Measurements from ENCODE around the gene EXOSC6. TPM values are rescaled to one million over a fixed set of nuclear protein-coding genes. Genes with fewer than 3 reads are reported as not detected.
A peak's percentile ranks its signal among the peaks of the same experiment; 100 is the strongest.
"Not testable (repeated sequence)": the region's sequence is repeated elsewhere in the genome, so short reads cannot be mapped to it uniquely, and the experiment has no call there.

The EXOSC6 gene
- total RNA-seq, 1 experiment from 2014 or later, result 19.3 TPM

DNA sequence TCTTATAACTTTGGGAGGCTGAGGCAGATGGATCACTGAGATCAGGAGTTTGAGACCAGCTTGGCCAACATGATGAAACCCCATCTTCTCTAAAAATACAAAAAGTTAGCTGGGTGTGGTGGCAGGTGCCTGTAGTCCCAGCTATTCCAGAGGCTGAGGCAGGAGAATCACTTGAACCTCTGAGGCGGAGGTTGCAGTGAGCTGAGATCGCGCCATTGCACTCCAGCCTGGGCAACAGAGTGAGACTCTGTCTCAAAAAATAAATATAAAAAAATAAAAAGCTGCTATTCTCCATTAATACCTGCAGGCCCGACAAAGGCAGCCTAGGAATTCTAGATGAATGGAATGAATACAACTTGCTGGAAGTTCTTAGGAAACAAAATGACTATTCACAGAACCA is 2.0 kb downstream of the EXOSC6 start:
- H3K4me3 ChIP-seq (ENCODE audit: low read depth in 2 of 2, low read length in 2 of 2), result peak overlapping the region; percentile 45 to 50; a peak in 3 of 4 replicates
- H3K36me3 ChIP-seq (ENCODE audit: control insufficient read depth, insufficient read depth, low read length); H3K9me3 ChIP-seq (ENCODE audit: control insufficient read depth, insufficient read depth, low read depth, low read length); BruUV-seq (replicated peaks); H3K27me3 ChIP-seq (ENCODE audit: control insufficient read depth, insufficient read depth, low read length); CTCF ChIA-PET; DNase-seq (ENCODE audit: low read depth, low spot score); ATAC-seq; intact Hi-C loops (cut with micrococcal nuclease; ENCODE audit: unreplicated experiment); POLR2A ChIA-PET; H3K27ac ChIP-seq (ENCODE audit: low read length); in situ Hi-C loops (cut with HindIII; ENCODE audit: low pct_unique_long_range_greater_than_20kb, low sequenced_read_pairs); H3K4me1 ChIP-seq (ENCODE audit: control insufficient read depth, insufficient read depth, low read length): not testable (repeated sequence)

DNA sequence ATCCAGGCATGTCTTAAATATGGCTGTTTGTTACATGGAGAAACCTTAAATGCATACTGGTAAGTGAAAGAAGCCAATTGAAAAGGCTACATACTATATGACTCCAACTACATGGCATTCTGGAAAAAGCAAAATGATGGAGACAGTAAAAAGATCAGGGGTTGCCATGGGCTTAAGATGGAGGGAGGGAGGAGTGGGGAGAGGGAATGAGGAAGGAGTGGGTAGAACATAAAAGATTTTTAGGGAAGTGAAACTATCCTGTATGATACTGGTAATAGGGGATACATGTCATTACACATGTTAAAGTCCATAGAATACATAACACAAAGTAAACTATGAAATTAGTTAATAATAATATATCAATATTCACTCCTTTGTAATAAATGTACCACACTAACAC is 13.0 kb downstream of the EXOSC6 start:
- ATAC-seq; intact Hi-C loops (cut with micrococcal nuclease; ENCODE audit: unreplicated experiment); H3K4me1 ChIP-seq (ENCODE audit: control insufficient read depth, insufficient read depth, low read length); H3K36me3 ChIP-seq (ENCODE audit: control insufficient read depth, insufficient read depth, low read length); H3K27ac ChIP-seq (ENCODE audit: low read length); BruUV-seq (replicated peaks); H3K4me3 ChIP-seq (ENCODE audit: low read depth in 2 of 2, low read length in 2 of 2); POLR2A ChIA-PET; H3K27me3 ChIP-seq (ENCODE audit: control insufficient read depth, insufficient read depth, low read length); DNase-seq (ENCODE audit: low read depth, low spot score); in situ Hi-C loops (cut with HindIII; ENCODE audit: low pct_unique_long_range_greater_than_20kb, low sequenced_read_pairs); H3K9me3 ChIP-seq (ENCODE audit: control insufficient read depth, insufficient read depth, low read depth, low read length); CTCF ChIA-PET: not testable (repeated sequence)

DNA sequence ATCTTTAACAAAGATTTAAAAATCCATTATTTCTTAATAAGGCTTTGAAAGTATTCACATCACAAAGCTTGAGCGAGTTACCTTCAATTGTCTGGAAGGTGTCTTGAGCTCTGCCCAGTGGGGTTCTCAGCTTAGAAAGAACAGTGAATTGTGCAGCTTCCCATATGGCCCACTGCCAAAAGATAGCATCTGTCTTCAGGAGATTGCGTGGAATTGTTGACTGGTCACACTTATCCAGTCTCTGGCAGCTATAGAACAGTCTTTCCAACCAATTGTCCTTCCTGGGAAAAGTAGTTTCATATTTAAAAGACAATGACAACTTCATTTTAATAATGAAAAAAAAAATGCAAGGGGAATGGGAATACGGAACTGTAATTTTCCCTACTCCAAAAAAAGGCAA is 19.9 kb downstream of the EXOSC6 start:
- H3K36me3 ChIP-seq (ENCODE audit: control insufficient read depth, insufficient read depth, low read length); H3K4me1 ChIP-seq (ENCODE audit: control insufficient read depth, insufficient read depth, low read length); ATAC-seq; POLR2A ChIA-PET; intact Hi-C loops (cut with micrococcal nuclease; ENCODE audit: unreplicated experiment); in situ Hi-C loops (cut with HindIII; ENCODE audit: low pct_unique_long_range_greater_than_20kb, low sequenced_read_pairs); H3K4me3 ChIP-seq (ENCODE audit: low read depth in 2 of 2, low read length in 2 of 2); CTCF ChIA-PET; H3K27ac ChIP-seq (ENCODE audit: low read length); DNase-seq (ENCODE audit: low read depth, low spot score); H3K27me3 ChIP-seq (ENCODE audit: control insufficient read depth, insufficient read depth, low read length); H3K9me3 ChIP-seq (ENCODE audit: control insufficient read depth, insufficient read depth, low read depth, low read length); BruUV-seq (replicated peaks): not testable (repeated sequence)

- ATAC-seq; H3K4me1 ChIP-seq (ENCODE audit: control insufficient read depth, insufficient read depth, low read length); intact Hi-C loops (cut with micrococcal nuclease; ENCODE audit: unreplicated experiment); H3K4me3 ChIP-seq (ENCODE audit: low read depth in 2 of 2, low read length in 2 of 2); H3K9me3 ChIP-seq (ENCODE audit: control insufficient read depth, insufficient read depth, low read depth, low read length); CTCF ChIA-PET; in situ Hi-C loops (cut with HindIII; ENCODE audit: low pct_unique_long_range_greater_than_20kb, low sequenced_read_pairs); H3K36me3 ChIP-seq (ENCODE audit: control insufficient read depth, insufficient read depth, low read length); H3K27ac ChIP-seq (ENCODE audit: low read length); POLR2A ChIA-PET; DNase-seq (ENCODE audit: low read depth, low spot score); H3K27me3 ChIP-seq (ENCODE audit: control insufficient read depth, insufficient read depth, low read length): not testable (repeated sequence)
- BruUV-seq (replicated peaks), result TSS peak; percentile 52
These were observed 25.7 kb downstream of the EXOSC6 start for GRCh38 chr16:70226024-70226423.

DNA sequence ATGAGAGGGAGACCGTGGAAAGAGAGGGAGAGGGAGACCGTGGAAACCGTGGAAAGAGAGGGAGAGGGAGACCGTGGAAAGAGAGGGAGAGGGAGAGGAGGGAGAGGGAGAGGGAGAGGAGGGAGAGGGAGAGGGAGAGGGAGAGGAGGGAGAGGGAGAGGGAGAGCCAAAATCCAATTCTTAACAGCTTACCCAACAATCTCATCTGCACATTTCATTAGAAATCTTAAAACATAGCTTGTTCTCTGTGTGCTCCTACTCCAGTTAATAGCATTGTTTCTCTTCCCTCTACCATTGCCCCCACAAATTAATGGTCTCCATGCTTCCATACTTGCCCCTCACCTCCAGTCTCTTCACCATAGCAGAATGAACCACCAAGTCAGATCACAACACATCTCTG is 26.3 kb downstream of the EXOSC6 start:
- DNase-seq (ENCODE audit: low read depth, low spot score); intact Hi-C loops (cut with micrococcal nuclease; ENCODE audit: unreplicated experiment); H3K9me3 ChIP-seq (ENCODE audit: control insufficient read depth, insufficient read depth, low read depth, low read length); POLR2A ChIA-PET; H3K36me3 ChIP-seq (ENCODE audit: control insufficient read depth, insufficient read depth, low read length); in situ Hi-C loops (cut with HindIII; ENCODE audit: low pct_unique_long_range_greater_than_20kb, low sequenced_read_pairs); H3K27me3 ChIP-seq (ENCODE audit: control insufficient read depth, insufficient read depth, low read length); ATAC-seq; H3K4me3 ChIP-seq (ENCODE audit: low read depth in 2 of 2, low read length in 2 of 2); H3K27ac ChIP-seq (ENCODE audit: low read length); H3K4me1 ChIP-seq (ENCODE audit: control insufficient read depth, insufficient read depth, low read length); CTCF ChIA-PET; BruUV-seq (replicated peaks): not testable (repeated sequence)

- H3K9me3 ChIP-seq (ENCODE audit: control insufficient read depth, insufficient read depth, low read depth, low read length); CTCF ChIA-PET; H3K36me3 ChIP-seq (ENCODE audit: control insufficient read depth, insufficient read depth, low read length); ATAC-seq; POLR2A ChIA-PET; H3K4me3 ChIP-seq (ENCODE audit: low read depth in 2 of 2, low read length in 2 of 2); DNase-seq (ENCODE audit: low read depth, low spot score); H3K27ac ChIP-seq (ENCODE audit: low read length); intact Hi-C loops (cut with micrococcal nuclease; ENCODE audit: unreplicated experiment); H3K27me3 ChIP-seq (ENCODE audit: control insufficient read depth, insufficient read depth, low read length); H3K4me1 ChIP-seq (ENCODE audit: control insufficient read depth, insufficient read depth, low read length); in situ Hi-C loops (cut with HindIII; ENCODE audit: low pct_unique_long_range_greater_than_20kb, low sequenced_read_pairs); BruUV-seq (replicated peaks): not testable (repeated sequence)
These were observed 27.1 kb downstream of the EXOSC6 start for GRCh38 chr16:70224645-70225044.

GRCh38 chr16:70223971-70224513 is 27.7 kb downstream of the EXOSC6 start:
- DNase-seq (ENCODE audit: low read depth, low spot score); POLR2A ChIA-PET; ATAC-seq; H3K9me3 ChIP-seq (ENCODE audit: control insufficient read depth, insufficient read depth, low read depth, low read length); intact Hi-C loops (cut with micrococcal nuclease; ENCODE audit: unreplicated experiment); in situ Hi-C loops (cut with HindIII; ENCODE audit: low pct_unique_long_range_greater_than_20kb, low sequenced_read_pairs); BruUV-seq (replicated peaks); H3K4me1 ChIP-seq (ENCODE audit: control insufficient read depth, insufficient read depth, low read length); H3K27me3 ChIP-seq (ENCODE audit: control insufficient read depth, insufficient read depth, low read length); H3K27ac ChIP-seq (ENCODE audit: low read length); CTCF ChIA-PET; H3K4me3 ChIP-seq (ENCODE audit: low read depth in 2 of 2, low read length in 2 of 2); H3K36me3 ChIP-seq (ENCODE audit: control insufficient read depth, insufficient read depth, low read length): not testable (repeated sequence)

GRCh38 chr16:70223216-70223615 is 28.5 kb downstream of the EXOSC6 start:
- CTCF ChIA-PET, result not testable (repeated sequence)

More at GRCh38 chr16:70223216-70223615, 28.5 kb downstream of the EXOSC6 start:
- H3K4me1 ChIP-seq (ENCODE audit: control insufficient read depth, insufficient read depth, low read length); in situ Hi-C loops (cut with HindIII; ENCODE audit: low pct_unique_long_range_greater_than_20kb, low sequenced_read_pairs); intact Hi-C loops (cut with micrococcal nuclease; ENCODE audit: unreplicated experiment); H3K27me3 ChIP-seq (ENCODE audit: control insufficient read depth, insufficient read depth, low read length); H3K9me3 ChIP-seq (ENCODE audit: control insufficient read depth, insufficient read depth, low read depth, low read length); POLR2A ChIA-PET; BruUV-seq (replicated peaks); H3K36me3 ChIP-seq (ENCODE audit: control insufficient read depth, insufficient read depth, low read length); DNase-seq (ENCODE audit: low read depth, low spot score); H3K4me3 ChIP-seq (ENCODE audit: low read depth in 2 of 2, low read length in 2 of 2); ATAC-seq; H3K27ac ChIP-seq (ENCODE audit: low read length): not testable (repeated sequence)
